D341Med (cell line): ENCODE data around the gene RPL7A.
"Not testable (repeated sequence)": the region's sequence is repeated elsewhere in the genome, so short reads cannot be mapped to it uniquely, and the experiment has no call there.

Experiments
- DNase-seq: peaks from one replicate; pipeline ENCODE4 v3.0.0; 2012; ENCODE audit warnings: low spot score

RPL7A gene

GRCh38 chr9:133347985-133348717, at the start of gene RPL7A, which contains the start of gene MED22:
RPL7A (plus strand) TSS chr9:133348218; CDS start chr9:133348244, 26 bp downstream.
MED22 (minus strand) TSS chr9:133348131; CDS start chr9:133346662, 1,469 bp downstream.
- peak; percentile 89 for DNase-seq

- DNase-seq = not testable (repeated sequence)
Measured at GRCh38 chr9:133299996-133300395, 48.0 kb upstream of the RPL7A start.

GRCh38 chr9:133301253-133302230, 46.5 kb upstream of the RPL7A start:
- no peak for DNase-seq

GRCh38 chr9:133303266-133304157, 44.5 kb upstream of the RPL7A start:
- DNase-seq = no peak

GRCh38 chr9:133304158-133304470, 43.9 kb upstream of the RPL7A start:
- no peak for DNase-seq

GRCh38 chr9:133304477-133305377, 43.3 kb upstream of the RPL7A start:
- no peak for DNase-seq

- DNase-seq = no peak
Measured at GRCh38 chr9:133305731-133306130, 42.3 kb upstream of the RPL7A start.

- DNase-seq = no peak
Measured at GRCh38 chr9:133306242-133307204, 41.5 kb upstream of the RPL7A start.

GRCh38 chr9:133307301-133307700, 40.7 kb upstream of the RPL7A start:
- no peak for DNase-seq

GRCh38 chr9:133309608-133310007, 38.4 kb upstream of the RPL7A start:
- DNase-seq = no peak

- DNase-seq = no peak
Measured at GRCh38 chr9:133315997-133316396, 32.0 kb upstream of the RPL7A start.

- not testable (repeated sequence) for DNase-seq
Measured at GRCh38 chr9:133317551-133317950, 30.5 kb upstream of the RPL7A start.

- DNase-seq = no peak
Measured at GRCh38 chr9:133320421-133320881, 27.6 kb upstream of the RPL7A start.

GRCh38 chr9:133321411-133321935, 26.5 kb upstream of the RPL7A start:
- DNase-seq = no peak

- no peak for DNase-seq
Measured at GRCh38 chr9:133322701-133323100, 25.3 kb upstream of the RPL7A start.

- no peak for DNase-seq
Measured at GRCh38 chr9:133323211-133323610, 24.8 kb upstream of the RPL7A start.

- no peak for DNase-seq
Measured at GRCh38 chr9:133323991-133324703, 23.9 kb upstream of the RPL7A start.

GRCh38 chr9:133327021-133327420, 21.0 kb upstream of the RPL7A start:
- DNase-seq = not testable (repeated sequence)
